ENCODE data around the gene ADGRG6. TPM values are rescaled to one million over a fixed set of nuclear protein-coding genes. Genes with fewer than 3 reads are reported as not detected.

ADGRG6 gene
- total RNA-seq, 4 donors from 2014 or later = 22.3 to 56.5 (median 26.0) TPM

DNA sequence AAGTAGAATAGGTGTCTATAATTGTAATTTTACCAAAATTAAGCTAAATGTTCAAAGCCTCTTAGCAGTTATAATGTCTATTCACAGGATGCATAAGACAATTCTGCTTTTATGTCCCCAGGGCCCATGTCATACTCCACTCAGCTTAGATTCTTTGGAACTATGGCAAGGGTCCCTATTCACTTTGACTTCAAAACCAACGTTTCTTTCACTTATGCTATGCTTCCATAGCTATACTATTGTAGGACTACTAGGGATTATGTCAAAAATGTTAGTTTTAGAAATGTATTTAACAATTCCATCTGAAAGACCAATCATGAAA, 15.8 kb upstream of the ADGRG6 start:
- 52 to 60% methylated on average over 1 of the region's 1 CpG for WGBS, 2 donors

DNA sequence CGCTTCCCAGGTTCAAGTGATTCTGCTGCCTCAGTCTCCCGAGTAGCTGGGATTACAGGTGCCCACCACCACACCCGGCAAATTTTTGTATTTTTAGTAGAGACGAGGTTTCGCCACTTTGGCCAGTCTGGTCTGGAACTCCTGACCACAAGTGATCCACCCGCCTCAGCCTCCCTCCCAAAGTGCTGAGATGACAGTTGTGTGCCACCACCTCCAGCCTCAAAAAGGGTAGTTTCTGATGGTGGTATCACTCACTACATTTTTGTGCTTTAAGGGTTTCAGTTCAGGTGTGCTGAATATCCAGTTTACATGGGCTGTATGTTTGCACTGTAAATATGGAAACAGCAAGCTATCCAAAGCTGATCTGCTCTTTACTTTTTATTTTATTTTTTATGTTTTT, 12.1 kb upstream of the ADGRG6 start:
- no peak for TF ChIP-seq POLR2A (IDR thresholded peaks at IDR 0.05)
- TF ChIP-seq, protein P1, sequence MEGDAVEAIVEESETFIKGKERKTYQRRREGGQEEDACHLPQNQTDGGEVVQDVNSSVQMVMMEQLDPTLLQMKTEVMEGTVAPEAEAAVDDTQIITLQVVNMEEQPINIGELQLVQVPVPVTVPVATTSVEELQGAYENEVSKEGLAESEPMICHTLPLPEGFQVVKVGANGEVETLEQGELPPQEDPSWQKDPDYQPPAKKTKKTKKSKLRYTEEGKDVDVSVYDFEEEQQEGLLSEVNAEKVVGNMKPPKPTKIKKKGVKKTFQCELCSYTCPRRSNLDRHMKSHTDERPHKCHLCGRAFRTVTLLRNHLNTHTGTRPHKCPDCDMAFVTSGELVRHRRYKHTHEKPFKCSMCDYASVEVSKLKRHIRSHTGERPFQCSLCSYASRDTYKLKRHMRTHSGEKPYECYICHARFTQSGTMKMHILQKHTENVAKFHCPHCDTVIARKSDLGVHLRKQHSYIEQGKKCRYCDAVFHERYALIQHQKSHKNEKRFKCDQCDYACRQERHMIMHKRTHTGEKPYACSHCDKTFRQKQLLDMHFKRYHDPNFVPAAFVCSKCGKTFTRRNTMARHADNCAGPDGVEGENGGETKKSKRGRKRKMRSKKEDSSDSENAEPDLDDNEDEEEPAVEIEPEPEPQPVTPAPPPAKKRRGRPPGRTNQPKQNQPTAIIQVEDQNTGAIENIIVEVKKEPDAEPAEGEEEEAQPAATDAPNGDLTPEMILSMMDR (IDR thresholded peaks at IDR 0.05) = no peak
- no peak overlapping the region for H3K27ac ChIP-seq
- no peaks in the 10 kb centered on the region for H3K27me3 ChIP-seq
- WGBS, 2 donors = 85% methylated on average over 6 of the region's 6 CpGs
- no peaks in the 10 kb centered on the region for H3K9me3 ChIP-seq
- intact Hi-C loops (cut with DNase I) = no loop called here
- no peaks in the 10 kb centered on the region for H3K36me3 ChIP-seq
- H3K4me1 ChIP-seq = no peaks in the 10 kb centered on the region
- DNase-seq = no peak
- H3K4me3 ChIP-seq = no peak overlapping the region

More for the DNA sequence above, 15.8 kb upstream of the ADGRG6 start:
- Histone ChIP-seq H3K4me1 (no peaks in the 10 kb centered on the region), H3K9me3 (no peaks in the 10 kb centered on the region), H3K4me3 (no peak overlapping the region), H3K27me3 (no peaks in the 10 kb centered on the region), H3K27ac (no peak overlapping the region), H3K36me3 (no peaks in the 10 kb centered on the region)
- no peak for DNase-seq
- TF ChIP-seq, protein P1 (IDR thresholded peaks at IDR 0.05) = no peak
- no peak for TF ChIP-seq POLR2A (IDR thresholded peaks at IDR 0.05)
- intact Hi-C loops (cut with DNase I) = no loop called here

DNA sequence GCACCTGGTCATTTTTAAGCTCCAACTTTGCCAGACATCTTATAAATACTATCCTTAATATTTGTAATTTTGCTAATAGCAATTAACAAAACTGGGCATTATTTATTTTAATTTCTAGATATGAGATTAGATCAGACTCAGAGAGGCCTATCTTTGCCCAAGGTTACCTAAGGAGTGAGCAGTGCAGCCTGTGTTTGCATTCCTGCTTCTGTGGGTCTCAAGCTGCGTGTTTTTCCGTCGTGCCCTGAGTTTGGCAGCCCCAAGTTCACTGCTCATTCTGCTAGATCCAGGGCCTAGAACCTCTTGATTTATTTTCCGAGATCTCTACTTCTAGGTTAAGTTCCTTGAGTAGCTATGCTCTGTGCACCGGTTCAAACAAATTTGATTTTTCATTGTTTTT, 11.0 kb upstream of the ADGRG6 start:
- Histone ChIP-seq H3K27ac (no peak overlapping the region), H3K27me3 (no peaks in the 10 kb centered on the region), H3K9me3 (no peaks in the 10 kb centered on the region), H3K4me3 (no peak overlapping the region), H3K36me3 (no peaks in the 10 kb centered on the region), H3K4me1 (no peaks in the 10 kb centered on the region)
- intact Hi-C loops (cut with DNase I) = no loop called here
- TF ChIP-seq, protein P1 (IDR thresholded peaks at IDR 0.05) = no peak
- no peak for TF ChIP-seq POLR2A (IDR thresholded peaks at IDR 0.05)
- 87 to 91% methylated on average over 5 of the region's 5 CpGs for WGBS, 2 donors
- DNase-seq = no peak

DNA sequence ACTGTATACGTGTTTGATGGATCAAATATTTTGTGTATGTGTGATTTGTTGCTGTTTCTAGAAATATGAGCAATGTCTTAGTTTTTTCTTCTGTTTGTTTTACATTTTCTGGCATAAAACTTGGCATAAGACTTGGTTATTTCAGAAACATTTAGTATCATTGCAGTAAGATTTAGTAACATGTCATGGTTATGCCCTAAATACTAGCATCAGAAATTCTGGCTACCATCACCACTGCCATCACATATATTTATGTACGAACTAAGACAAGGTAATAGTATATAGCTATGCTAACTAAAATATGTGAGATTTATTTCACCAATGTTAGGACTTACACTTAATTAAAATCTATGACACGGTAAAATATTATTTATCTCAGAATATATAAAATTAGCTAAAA, 10.3 kb upstream of the ADGRG6 start:
- no peak for TF ChIP-seq POLR2A (IDR thresholded peaks at IDR 0.05)
- TF ChIP-seq, protein P1 (IDR thresholded peaks at IDR 0.05) = no peak
- Histone ChIP-seq H3K4me1 (no peaks in the 10 kb centered on the region), H3K27ac (no peak overlapping the region), H3K4me3 (no peak overlapping the region), H3K27me3 (no peaks in the 10 kb centered on the region), H3K36me3 (no peaks in the 10 kb centered on the region), H3K9me3 (no peaks in the 10 kb centered on the region)
- 65 to 78% methylated on average over 3 of the region's 3 CpGs for WGBS, 2 donors
- intact Hi-C loops (cut with DNase I) = no loop called here
- DNase-seq = no peak

DNA sequence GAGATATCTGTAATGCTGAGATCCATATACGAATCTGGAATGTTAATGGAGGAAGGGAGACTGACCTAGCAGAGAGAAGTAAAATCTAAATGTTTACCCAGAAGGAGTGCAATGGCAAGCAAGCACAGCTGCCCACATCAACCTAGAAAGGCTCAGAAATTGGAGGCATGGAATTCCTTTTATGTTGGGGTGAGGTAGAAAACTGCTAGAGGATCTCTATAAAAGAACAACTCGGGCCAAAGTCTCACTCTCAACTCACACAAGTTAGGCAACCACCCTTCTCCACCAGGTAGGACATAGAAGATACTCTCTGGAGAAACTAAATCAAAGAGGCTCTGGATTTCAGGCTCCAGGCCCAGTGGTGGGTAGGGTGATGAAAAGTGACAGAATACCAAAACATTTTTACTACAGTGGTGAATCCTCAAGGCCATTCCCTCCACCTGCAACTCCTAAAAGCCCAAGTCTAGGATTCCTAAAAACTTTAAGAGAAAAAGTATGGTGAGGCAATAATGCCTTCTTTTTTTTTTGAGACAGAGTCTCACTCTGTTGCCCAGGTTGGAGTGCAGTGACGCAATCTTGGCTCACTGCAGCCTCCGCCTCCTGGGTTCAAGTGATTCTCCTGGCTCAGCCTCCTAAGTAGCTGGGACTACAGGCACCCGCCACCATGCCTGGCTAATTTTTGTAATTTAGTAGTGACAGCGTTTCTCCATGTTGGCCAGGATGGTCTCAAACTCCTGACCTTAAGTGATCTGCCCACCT, 9.5 kb upstream of the ADGRG6 start:
- WGBS, 2 donors = 80 to 83% methylated on average over 5 to 6 of the region's 6 CpGs
- no peak for DNase-seq

More for the DNA sequence above, 9.5 kb upstream of the ADGRG6 start:
- TF ChIP-seq, protein P1 (IDR thresholded peaks at IDR 0.05) = no peak
- no peak for TF ChIP-seq POLR2A (IDR thresholded peaks at IDR 0.05)
- Histone ChIP-seq H3K4me1 (no peaks in the 10 kb centered on the region), H3K27ac (no peak overlapping the region), H3K27me3 (no peaks in the 10 kb centered on the region), H3K36me3 (no peaks in the 10 kb centered on the region), H3K4me3 (no peak overlapping the region), H3K9me3 (no peaks in the 10 kb centered on the region)
- intact Hi-C loops (cut with DNase I) = no loop called here

Measured in esophagus squamous epithelium (tissue), 5 donors.